ENCODE results near the gene SCFD2. TPM values are rescaled to one million over a fixed set of nuclear protein-coding genes. Genes with fewer than 3 reads are reported as not detected.
"Not testable (repeated sequence)": the region's sequence is repeated elsewhere in the genome, so short reads cannot be mapped to it uniquely, and the experiment has no call there.

SCFD2 gene
- 1 to 10 TPM; 4.8 to 8.2 TPM for polyA plus RNA-seq

DNA sequence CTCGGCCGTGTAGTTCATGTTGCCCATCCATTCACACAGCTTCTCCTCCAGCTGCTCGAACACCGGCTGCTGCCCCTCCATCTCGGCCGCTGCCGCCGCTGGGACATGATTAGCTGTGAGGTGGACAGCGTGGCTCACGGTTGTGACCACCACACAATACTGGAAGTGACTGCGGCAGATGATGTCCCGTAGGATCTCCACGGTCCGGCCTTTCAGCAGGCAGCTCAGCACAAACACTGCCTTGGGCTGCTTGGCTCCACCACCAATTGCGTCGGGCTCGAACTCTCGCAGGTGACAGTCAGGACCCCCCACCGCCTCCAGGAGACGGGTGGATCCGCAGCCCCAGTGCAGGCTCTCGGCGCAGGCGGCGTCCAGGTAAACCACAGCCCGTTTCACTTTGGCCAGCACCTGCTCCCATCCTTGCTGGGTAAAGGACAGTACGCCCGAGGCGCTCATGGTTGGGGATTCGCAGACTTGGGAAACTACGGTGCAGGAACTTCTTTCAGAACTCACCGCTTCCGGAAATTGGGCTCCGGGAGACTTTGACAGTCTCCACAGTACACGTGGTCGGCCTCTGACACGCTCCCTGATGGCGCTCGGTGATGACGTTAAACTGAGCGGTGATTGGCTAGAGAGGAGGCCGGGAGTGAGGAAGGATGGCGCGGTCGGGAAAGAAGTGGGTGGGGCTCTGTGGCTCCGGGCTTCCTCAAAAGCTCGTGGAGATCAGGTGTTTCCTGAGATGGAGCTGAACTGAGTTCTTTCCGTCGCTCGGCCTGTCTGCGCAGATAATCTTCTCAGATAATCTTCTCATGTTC lies at the start of gene SCFD2:
Gene SCFD2 (minus strand): TSS at position 576 of the 815 bp plus-strand sequence.
- Histone ChIP-seq H3K4me3 (ENCODE audit: low read depth in 1 of 2, low read length in 2 of 2) (peak within 1 kb of the TSS; percentile 96 to 99), H3K9me3 (ENCODE audit: control insufficient read depth in 2 of 2, insufficient read depth in 1 of 2, low read depth in 1 of 2, low read length in 1 of 2) (no peaks in the 10 kb centered on the region), H3K4me1 (ENCODE audit: control insufficient read depth in 2 of 2, insufficient read depth in 2 of 2, low read length in 1 of 2) (peaks cover 3% of the 10 kb centered on the region in 2 donors), H3K36me3 (ENCODE audit: control insufficient read depth in 2 of 2, insufficient read depth in 2 of 2, low read length in 1 of 2) (no peaks in the 10 kb centered on the region), H3K27me3 (ENCODE audit: control insufficient read depth in 1 of 2, insufficient read depth in 2 of 2, low read length in 2 of 2) (no peaks in the 10 kb centered on the region), H3K27ac (ENCODE audit: low read depth in 2 of 2, low read length in 1 of 2) (peak within 1 kb of the TSS; percentile 16 to 47)
- 0% methylated on average over 51 of the region's 51 CpGs for WGBS, 2 donors

DNA sequence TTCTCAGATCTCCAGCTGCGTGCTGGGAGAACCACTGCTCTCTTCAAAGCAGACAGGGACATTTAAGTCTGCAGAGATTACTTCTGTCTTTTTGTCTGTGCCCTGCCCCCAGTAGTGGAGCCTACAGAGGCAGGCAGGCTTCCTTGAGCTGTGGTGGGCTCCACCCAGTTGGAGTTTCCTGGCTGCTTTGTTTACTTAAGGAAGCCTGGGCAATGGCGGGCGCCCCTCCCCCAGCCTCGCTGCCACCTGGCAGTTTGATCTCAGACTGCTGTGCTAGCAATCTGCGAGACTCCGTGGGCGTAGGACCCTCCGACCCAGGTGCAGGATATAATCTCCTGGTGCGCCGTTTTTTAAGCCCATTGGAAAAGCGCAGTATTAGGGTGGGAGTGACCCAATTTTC lies 43.6 kb upstream of the SCFD2 start:
- 97% methylated on average over 10 to 11 of the region's 11 CpGs for WGBS, 2 donors
- not testable (repeated sequence) for H3K27me3 ChIP-seq (ENCODE audit: control insufficient read depth in 1 of 2, insufficient read depth in 2 of 2, low read length in 2 of 2); H3K36me3 ChIP-seq (ENCODE audit: control insufficient read depth in 2 of 2, insufficient read depth in 2 of 2, low read length in 1 of 2); H3K27ac ChIP-seq (ENCODE audit: low read depth in 2 of 2, low read length in 1 of 2); H3K9me3 ChIP-seq (ENCODE audit: control insufficient read depth in 2 of 2, insufficient read depth in 1 of 2, low read depth in 1 of 2, low read length in 1 of 2); H3K4me1 ChIP-seq (ENCODE audit: control insufficient read depth in 2 of 2, insufficient read depth in 2 of 2, low read length in 1 of 2); H3K4me3 ChIP-seq (ENCODE audit: low read depth in 1 of 2, low read length in 2 of 2)

DNA sequence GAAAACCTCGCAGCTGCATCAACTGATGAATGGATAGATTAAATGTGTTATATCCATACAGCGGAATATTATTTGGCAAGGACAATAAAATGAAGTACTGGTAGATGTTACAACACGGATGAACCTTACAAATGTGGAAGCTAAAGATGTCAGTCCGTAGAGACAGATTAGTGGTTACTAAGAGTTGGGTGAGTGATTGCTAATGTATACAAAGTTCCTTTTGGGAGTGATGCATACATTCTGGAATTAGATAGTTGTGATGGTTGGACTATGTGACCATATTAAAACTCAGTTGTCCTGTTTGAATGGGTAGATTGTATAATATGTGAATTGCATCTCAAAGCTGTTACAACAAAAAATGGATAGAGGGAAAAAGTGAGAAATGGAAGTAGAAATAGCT lies 14.4 kb upstream of the SCFD2 start:
- Histone ChIP-seq H3K9me3 (ENCODE audit: control insufficient read depth in 2 of 2, insufficient read depth in 1 of 2, low read depth in 1 of 2, low read length in 1 of 2) (no peaks in the 10 kb centered on the region), H3K36me3 (ENCODE audit: control insufficient read depth in 2 of 2, insufficient read depth in 2 of 2, low read length in 1 of 2) (no peaks in the 10 kb centered on the region), H3K27me3 (ENCODE audit: control insufficient read depth in 1 of 2, insufficient read depth in 2 of 2, low read length in 2 of 2) (no peaks in the 10 kb centered on the region), H3K27ac (ENCODE audit: low read depth in 2 of 2, low read length in 1 of 2) (no peak overlapping the region), H3K4me1 (ENCODE audit: control insufficient read depth in 2 of 2, insufficient read depth in 2 of 2, low read length in 1 of 2) (no peaks in the 10 kb centered on the region), H3K4me3 (ENCODE audit: low read depth in 1 of 2, low read length in 2 of 2) (no peak overlapping the region)
- 90 to 91% methylated on average over 4 of the region's 4 CpGs for WGBS, 2 donors

DNA sequence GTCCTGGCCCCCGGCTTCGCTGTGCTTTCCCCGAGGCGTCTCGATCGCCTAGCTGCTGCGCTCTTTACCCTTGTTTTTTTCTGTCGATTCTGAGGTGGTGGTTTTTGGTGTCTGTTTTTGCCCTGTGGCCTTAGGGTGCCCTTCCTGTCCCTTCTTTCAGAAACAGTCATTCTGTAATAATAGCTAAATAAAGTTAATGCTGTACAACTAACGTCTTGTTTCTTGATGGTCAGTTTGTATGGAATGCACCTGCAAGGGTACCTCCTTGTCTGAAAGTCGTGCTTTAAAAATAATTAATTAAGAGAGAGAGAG lies 12.3 kb upstream of the SCFD2 start:
- H3K27me3 ChIP-seq (ENCODE audit: control insufficient read depth in 1 of 2, insufficient read depth in 2 of 2, low read length in 2 of 2), result no peaks in the 10 kb centered on the region
- H3K4me3 ChIP-seq (ENCODE audit: low read depth in 1 of 2, low read length in 2 of 2), result peak overlapping the region; percentile 76 to 87
- no peaks in the 10 kb centered on the region for H3K4me1 ChIP-seq (ENCODE audit: control insufficient read depth in 2 of 2, insufficient read depth in 2 of 2, low read length in 1 of 2)
- no peaks in the 10 kb centered on the region for H3K9me3 ChIP-seq (ENCODE audit: control insufficient read depth in 2 of 2, insufficient read depth in 1 of 2, low read depth in 1 of 2, low read length in 1 of 2)
- peak overlapping the region; percentile 75 to 89 for H3K27ac ChIP-seq (ENCODE audit: low read depth in 2 of 2, low read length in 1 of 2)
- WGBS, 2 donors, result 0 to 1% methylated on average over 10 of the region's 10 CpGs
- no peaks in the 10 kb centered on the region for H3K36me3 ChIP-seq (ENCODE audit: control insufficient read depth in 2 of 2, insufficient read depth in 2 of 2, low read length in 1 of 2)

DNA sequence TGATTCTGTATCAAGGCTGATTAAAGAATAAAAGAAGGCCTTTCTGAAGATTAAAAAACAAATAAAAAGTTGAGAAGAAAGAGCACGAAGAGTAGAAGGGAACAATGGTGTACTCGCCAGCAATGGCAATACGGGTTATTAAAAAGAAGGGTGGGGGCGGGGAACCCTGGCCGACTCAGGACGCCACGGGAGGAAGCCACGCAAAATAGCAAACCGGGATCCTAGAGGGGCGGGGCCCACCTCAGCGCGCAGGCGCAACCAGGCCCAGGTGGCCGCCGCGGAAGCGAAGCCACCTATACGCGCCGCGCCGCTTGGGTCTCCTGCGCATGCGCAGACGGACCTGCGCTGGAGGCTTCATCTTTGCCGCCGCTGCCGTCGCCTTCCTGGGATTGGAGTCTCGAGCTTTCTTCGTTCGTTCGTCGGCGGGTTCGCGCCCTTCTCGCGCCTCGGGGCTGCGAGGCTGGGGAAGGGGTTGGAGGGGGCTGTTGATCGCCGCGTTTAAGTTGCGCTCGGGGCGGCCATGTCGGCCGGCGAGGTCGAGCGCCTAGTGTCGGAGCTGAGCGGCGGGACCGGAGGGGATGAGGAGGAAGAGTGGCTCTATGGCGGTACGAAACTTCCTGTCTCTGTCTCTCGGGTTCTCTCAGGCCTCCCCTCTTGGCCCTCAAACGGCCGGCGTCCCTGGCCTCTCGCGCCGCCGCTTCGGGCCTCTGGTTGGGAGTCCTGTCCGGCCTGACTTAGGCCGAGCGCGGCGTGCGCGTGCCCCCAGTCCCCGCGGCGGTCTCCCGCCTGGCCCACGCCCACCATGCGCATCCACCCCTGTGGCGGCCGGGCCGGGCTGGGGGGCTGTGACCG lies 11.7 kb upstream of the SCFD2 start, which contains the start of gene FIP1L1:
Gene FIP1L1 (plus strand): TSS at position 323 of the 852 bp plus-strand sequence. CDS start 198 bp downstream, at position 521.
- H3K27ac ChIP-seq (ENCODE audit: low read depth in 2 of 2, low read length in 1 of 2), result peak within 1 kb of the TSS; percentile 75 to 89
- H3K9me3 ChIP-seq (ENCODE audit: control insufficient read depth in 2 of 2, insufficient read depth in 1 of 2, low read depth in 1 of 2, low read length in 1 of 2), result no peaks in the 10 kb centered on the region
- no peaks in the 10 kb centered on the region for H3K27me3 ChIP-seq (ENCODE audit: control insufficient read depth in 1 of 2, insufficient read depth in 2 of 2, low read length in 2 of 2)
- H3K4me3 ChIP-seq (ENCODE audit: low read depth in 1 of 2, low read length in 2 of 2), result peak within 1 kb of the TSS; percentile 76 to 87
- H3K36me3 ChIP-seq (ENCODE audit: control insufficient read depth in 2 of 2, insufficient read depth in 2 of 2, low read length in 1 of 2), result no peaks in the 10 kb centered on the region
- H3K4me1 ChIP-seq (ENCODE audit: control insufficient read depth in 2 of 2, insufficient read depth in 2 of 2, low read length in 1 of 2), result no peaks in the 10 kb centered on the region
- WGBS, 2 donors, result 0 to 1% methylated on average over 73 to 85 of the region's 85 CpGs

DNA sequence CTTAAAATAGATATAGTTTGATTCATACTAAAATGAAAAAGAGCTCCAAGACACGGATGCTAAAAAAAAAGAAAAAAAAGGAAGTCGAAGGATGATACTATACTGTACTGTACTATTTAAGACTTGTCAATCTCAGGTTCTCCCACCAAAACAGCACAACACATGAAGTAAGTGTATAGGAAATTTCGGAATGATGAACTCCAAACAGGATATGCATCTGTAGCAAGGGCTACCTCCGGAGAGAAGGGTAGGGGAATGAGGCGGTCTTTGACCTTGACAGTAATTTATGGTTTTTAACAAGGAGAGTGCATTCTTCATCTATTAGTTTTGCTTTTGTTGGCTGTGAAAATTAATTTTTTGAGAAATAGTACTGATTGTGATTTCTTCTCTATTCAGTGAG lies 11.0 kb upstream of the SCFD2 start:
- Histone ChIP-seq H3K27ac (ENCODE audit: low read depth in 2 of 2, low read length in 1 of 2) (no peak overlapping the region), H3K36me3 (ENCODE audit: control insufficient read depth in 2 of 2, insufficient read depth in 2 of 2, low read length in 1 of 2) (no peaks in the 10 kb centered on the region), H3K4me3 (ENCODE audit: low read depth in 1 of 2, low read length in 2 of 2) (peak overlapping the region in 1 of 2 donors; percentile 76), H3K9me3 (ENCODE audit: control insufficient read depth in 2 of 2, insufficient read depth in 1 of 2, low read depth in 1 of 2, low read length in 1 of 2) (no peaks in the 10 kb centered on the region), H3K27me3 (ENCODE audit: control insufficient read depth in 1 of 2, insufficient read depth in 2 of 2, low read length in 2 of 2) (no peaks in the 10 kb centered on the region), H3K4me1 (ENCODE audit: control insufficient read depth in 2 of 2, insufficient read depth in 2 of 2, low read length in 1 of 2) (no peaks in the 10 kb centered on the region)
- WGBS, 2 donors, result 51 to 67% methylated on average over 5 of the region's 5 CpGs

DNA sequence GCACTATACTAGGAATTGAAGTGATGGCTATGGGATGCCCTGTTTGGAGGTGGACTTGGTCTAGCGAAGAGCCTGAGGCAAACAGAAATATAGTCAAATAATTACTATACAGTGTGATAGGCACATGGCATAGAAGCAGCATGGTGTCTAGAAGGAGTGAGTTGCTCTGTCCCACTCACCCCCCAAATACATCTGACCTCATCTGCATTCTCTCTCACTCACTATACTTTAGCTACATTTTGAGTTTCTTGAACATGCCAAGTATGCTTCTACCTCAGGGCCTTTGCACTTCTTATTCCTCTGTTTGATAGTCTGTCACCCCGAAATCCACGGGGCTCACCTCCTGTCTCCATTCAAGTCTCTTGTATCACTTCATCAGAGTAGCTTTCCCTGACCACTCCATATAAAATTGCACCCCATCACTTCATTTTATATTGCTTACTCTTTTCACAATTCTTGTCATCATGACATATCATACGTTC lies 9.0 kb upstream of the SCFD2 start:
- Histone ChIP-seq H3K4me3 (ENCODE audit: low read depth in 1 of 2, low read length in 2 of 2) (no peak overlapping the region), H3K27ac (ENCODE audit: low read depth in 2 of 2, low read length in 1 of 2) (no peak overlapping the region), H3K27me3 (ENCODE audit: control insufficient read depth in 1 of 2, insufficient read depth in 2 of 2, low read length in 2 of 2) (no peaks in the 10 kb centered on the region), H3K36me3 (ENCODE audit: control insufficient read depth in 2 of 2, insufficient read depth in 2 of 2, low read length in 1 of 2) (no peaks in the 10 kb centered on the region), H3K4me1 (ENCODE audit: control insufficient read depth in 2 of 2, insufficient read depth in 2 of 2, low read length in 1 of 2) (no peaks in the 10 kb centered on the region), H3K9me3 (ENCODE audit: control insufficient read depth in 2 of 2, insufficient read depth in 1 of 2, low read depth in 1 of 2, low read length in 1 of 2) (no peaks in the 10 kb centered on the region)
- 79 to 82% methylated on average over 4 of the region's 4 CpGs for WGBS, 2 donors

DNA sequence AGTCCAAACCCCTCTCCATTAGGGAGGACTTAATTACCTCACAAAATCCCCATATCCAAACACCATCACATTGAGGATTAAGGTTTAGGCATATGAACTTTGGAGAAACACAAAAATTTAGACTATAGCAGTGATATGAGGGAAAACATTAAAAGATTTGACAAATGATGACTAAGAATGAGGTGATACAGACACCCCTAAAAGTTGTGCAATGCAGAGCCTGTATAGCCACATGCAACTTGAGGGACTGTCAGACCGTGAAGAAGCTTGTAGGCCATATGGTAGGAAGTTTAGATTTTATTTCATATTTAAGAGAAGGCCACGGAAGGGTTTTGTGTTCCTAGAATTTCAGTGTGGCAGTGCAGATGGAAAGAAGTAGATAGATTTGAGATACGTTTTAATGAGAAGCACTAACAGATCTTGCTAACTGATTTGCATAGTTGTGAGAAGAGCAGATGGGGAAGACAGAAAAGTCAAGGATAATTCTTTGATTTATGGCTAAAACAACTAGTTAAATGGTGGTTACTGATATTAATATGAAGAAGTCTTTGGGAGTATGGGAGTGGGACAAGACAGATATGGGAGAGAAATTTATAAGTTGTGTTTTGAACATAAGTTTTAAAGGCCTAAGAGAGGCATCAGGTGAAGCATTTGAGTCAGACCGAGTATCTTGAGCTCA lies 6.1 kb upstream of the SCFD2 start:
- H3K4me3 ChIP-seq (ENCODE audit: low read depth in 1 of 2, low read length in 2 of 2), result no peak overlapping the region
- no peaks in the 10 kb centered on the region for H3K27me3 ChIP-seq (ENCODE audit: control insufficient read depth in 1 of 2, insufficient read depth in 2 of 2, low read length in 2 of 2)
- no peaks in the 10 kb centered on the region for H3K4me1 ChIP-seq (ENCODE audit: control insufficient read depth in 2 of 2, insufficient read depth in 2 of 2, low read length in 1 of 2)
- H3K9me3 ChIP-seq (ENCODE audit: control insufficient read depth in 2 of 2, insufficient read depth in 1 of 2, low read depth in 1 of 2, low read length in 1 of 2), result no peaks in the 10 kb centered on the region
- H3K36me3 ChIP-seq (ENCODE audit: control insufficient read depth in 2 of 2, insufficient read depth in 2 of 2, low read length in 1 of 2), result no peaks in the 10 kb centered on the region
- WGBS, 2 donors, result 77 to 87% methylated on average over 4 of the region's 4 CpGs
- no peak overlapping the region for H3K27ac ChIP-seq (ENCODE audit: low read depth in 2 of 2, low read length in 1 of 2)

DNA sequence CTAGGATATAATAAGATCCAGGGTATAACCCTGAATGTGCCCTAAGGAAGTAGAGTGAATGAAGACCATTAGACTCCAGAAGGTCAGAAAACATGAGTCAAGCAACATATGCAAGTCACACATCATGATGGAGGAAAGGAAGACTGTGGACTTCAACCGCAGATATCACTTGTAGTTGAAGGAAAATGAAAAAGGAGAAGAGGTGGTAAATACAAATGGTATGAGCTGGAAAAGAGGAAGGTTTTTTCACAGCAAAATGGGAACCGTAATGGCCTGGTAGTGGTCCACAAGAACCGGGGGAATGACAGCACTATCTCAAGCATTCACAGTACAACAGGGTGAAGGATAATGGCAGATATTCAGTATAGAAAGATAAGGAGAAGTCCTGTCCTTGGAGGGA lies 5.2 kb upstream of the SCFD2 start:
- H3K4me3 ChIP-seq (ENCODE audit: low read depth in 1 of 2, low read length in 2 of 2), result no peak overlapping the region
- H3K27me3 ChIP-seq (ENCODE audit: control insufficient read depth in 1 of 2, insufficient read depth in 2 of 2, low read length in 2 of 2), result no peaks in the 10 kb centered on the region
- H3K27ac ChIP-seq (ENCODE audit: low read depth in 2 of 2, low read length in 1 of 2), result no peak overlapping the region
- no peaks in the 10 kb centered on the region for H3K36me3 ChIP-seq (ENCODE audit: control insufficient read depth in 2 of 2, insufficient read depth in 2 of 2, low read length in 1 of 2)
- WGBS, 2 donors, result 90 to 93% methylated on average over 3 of the region's 3 CpGs
- no peaks in the 10 kb centered on the region for H3K4me1 ChIP-seq (ENCODE audit: control insufficient read depth in 2 of 2, insufficient read depth in 2 of 2, low read length in 1 of 2)
- no peaks in the 10 kb centered on the region for H3K9me3 ChIP-seq (ENCODE audit: control insufficient read depth in 2 of 2, insufficient read depth in 1 of 2, low read depth in 1 of 2, low read length in 1 of 2)

Measured in esophagus (tissue), 2 donors.